GM18868 (cell line): ENCODE measurements around the gene DIS3L2.
"Not testable (repeated sequence)": the region's sequence is repeated elsewhere in the genome, so short reads cannot be mapped to it uniquely, and the experiment has no call there.

ENCODE experiments used
- ATAC-seq: cut with Tn5 transposase; IDR thresholded peaks from one replicate; pipeline ENCODE4 v1.9.1; 2021; ENCODE audit warnings: mild to moderate bottlenecking, moderate library complexity; ENCODE audit not compliant: unreplicated experiment

Gene DIS3L2

DNA sequence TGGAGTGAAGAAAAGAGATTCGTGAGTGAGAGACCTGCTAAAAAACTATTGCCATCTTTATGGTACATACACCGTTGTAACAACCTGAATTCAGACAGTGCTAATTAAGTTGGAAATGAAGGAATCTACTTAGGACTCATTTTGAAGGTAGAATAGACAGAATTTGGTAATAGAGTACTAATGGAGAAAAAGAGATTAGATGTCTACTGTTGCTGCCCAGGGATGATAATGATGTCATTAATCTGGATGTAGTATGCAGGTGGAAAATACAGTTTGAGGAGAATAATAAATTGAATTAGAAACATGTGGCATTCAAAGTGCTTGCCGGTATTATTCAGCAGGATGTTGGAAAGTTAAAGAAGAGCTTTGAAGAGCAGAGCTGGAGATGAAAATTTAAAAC lies 44.7 kb downstream of the DIS3L2 start:
- no peak for ATAC-seq

- ATAC-seq = no peak
Observed at GRCh38 chr2:232008907-232009638, 47.6 kb downstream of the DIS3L2 start.

- ATAC-seq = no peak
Observed at GRCh38 chr2:232009639-232010274, 48.2 kb downstream of the DIS3L2 start.

DNA sequence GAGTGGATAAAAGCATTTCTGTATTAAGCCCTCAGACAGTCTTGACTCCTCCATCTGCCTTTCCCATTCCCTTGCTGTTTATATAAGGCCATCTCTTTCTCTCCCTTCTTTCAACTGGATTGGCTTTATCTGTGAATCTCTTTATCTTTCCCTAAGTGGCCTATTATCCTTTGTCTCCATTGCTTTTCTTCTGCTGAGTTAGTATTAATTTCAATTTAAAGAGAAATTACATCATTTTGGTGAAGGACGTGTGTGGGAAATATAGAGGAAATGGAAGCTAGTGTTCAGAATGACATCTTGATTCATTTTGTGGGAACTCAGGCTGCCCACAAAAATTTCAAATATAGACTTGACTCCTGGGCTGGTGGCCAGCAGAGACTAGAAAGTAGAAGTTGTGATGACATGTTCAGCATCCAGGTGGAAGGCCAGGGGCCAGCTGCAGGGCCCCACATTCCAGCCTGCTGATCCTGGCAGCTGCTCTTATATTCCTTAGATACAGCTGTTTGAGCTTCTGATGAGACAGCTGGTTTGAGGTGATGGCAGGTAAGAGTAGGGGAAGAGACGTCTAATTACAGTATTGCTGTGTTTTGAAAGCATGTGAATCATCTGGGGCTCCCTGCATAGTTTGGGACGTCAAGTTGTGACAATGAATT lies 52.3 kb downstream of the DIS3L2 start:
- no peak for ATAC-seq

DNA sequence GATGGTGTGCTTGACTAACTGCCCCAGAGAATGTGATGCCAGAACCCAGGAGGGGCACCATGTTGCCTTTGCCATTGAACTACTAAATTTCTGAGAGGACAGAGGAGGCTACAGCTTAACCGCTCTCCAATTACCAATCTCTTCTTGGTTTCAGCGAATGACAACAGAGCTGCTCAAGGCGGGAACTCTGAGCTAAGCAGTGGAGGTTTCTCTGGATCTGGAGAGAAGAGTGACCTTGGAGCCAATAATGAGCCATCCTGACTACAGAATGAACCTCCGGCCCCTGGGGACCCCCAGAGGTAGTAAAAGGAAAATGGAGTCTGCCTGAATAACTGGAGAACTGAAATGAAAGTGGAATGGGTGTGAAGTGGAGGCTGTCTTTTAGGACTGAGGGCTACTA lies 53.2 kb downstream of the DIS3L2 start:
- ATAC-seq = no peak

- ATAC-seq = no peak
Observed at GRCh38 chr2:232018181-232018580, 56.7 kb downstream of the DIS3L2 start.

DNA sequence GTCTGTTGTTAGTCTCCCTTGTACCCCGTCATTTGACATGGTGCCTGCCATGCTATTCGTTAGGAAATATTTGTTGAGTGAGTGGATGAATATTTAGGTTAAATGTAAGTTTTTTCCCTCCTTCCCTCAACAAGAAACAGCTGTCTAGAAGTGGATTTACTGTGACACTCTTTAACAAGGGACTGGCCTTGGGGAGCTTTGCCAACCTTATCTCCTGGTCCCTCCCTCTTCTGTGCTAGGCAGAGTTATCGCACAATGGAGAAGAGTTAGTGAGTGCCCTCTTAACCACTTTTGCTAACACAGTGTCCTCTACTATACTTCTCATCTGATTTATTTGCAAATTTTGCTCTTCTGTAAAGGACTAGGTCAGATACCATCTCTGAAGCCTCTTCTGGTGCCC lies 61.2 kb downstream of the DIS3L2 start:
- no peak for ATAC-seq

DNA sequence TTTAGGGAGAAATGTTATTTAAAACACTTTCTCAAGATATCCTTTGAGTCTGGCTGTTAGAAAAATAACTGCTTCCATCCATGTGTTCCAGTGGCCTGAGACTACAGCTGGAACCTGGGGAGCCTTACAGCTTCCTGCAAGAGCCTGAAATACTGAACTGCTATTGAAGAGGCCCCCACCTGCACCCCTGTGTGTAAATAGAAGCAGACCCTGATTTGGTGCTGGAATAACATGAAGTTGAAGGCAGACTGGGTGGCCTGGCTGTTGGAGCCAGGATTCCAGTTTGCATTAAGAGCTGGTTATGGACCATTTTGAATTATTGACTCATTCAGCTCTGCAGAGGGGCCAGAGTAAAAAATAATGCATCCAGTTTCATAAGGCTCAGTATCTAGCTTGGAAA lies 61.9 kb downstream of the DIS3L2 start:
- no peak for ATAC-seq

DNA sequence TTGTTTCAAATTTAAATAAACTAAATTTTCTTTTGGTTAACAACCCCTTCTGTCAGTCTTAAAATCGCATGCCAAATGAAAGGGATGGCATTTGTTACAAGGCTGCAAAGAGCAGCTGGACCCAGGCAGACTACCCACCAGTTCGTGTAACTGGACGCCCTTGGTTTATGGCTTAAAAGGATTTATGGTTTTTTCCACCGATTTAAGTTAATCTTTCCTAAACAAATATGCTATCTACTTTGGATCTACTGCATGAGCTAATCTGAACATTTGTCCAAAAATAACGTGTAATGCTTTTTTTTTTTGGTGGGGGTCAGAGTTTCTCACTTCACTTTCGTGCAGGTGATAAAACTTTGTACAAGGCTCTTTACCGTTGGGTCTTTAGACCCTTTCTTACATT lies 62.9 kb downstream of the DIS3L2 start:
- no peak for ATAC-seq

DNA sequence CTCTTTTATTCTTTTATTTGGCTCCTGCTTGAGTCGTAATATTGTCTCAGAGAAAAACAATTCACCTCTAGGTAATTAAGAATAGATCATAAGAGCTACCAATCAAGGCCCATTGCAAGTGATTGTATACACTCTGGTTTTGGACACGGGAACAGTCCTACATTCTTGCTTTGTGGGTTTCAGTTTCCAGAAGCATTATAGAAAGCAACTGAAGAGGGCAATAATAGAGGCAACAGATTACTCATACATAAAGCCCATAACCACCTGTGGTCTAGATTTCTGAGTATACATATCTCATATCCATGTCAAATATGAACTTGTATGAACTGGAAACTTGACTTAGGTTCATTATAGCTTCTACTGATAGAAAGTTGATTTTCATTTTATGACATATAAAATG lies 65.4 kb downstream of the DIS3L2 start:
- ATAC-seq = peak; percentile 99

DNA sequence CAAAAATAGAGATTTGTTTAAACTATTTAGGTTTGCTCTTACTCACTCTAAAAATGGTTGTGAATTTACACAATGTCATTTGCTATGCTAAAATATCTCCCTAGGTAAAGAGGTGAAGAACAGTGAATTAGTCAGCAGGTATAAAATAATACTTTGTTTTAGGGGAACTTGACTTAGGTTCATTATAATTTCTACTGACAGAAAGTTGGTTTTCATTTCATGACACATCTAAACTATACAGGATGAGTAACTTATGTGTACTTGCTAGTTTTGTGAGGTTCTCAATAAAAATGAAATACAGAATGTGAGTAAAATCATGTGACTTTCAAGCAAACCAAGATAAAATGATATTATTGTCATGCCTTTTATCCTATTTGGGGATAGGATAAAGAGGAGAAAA lies 66.0 kb downstream of the DIS3L2 start:
- no peak for ATAC-seq

DNA sequence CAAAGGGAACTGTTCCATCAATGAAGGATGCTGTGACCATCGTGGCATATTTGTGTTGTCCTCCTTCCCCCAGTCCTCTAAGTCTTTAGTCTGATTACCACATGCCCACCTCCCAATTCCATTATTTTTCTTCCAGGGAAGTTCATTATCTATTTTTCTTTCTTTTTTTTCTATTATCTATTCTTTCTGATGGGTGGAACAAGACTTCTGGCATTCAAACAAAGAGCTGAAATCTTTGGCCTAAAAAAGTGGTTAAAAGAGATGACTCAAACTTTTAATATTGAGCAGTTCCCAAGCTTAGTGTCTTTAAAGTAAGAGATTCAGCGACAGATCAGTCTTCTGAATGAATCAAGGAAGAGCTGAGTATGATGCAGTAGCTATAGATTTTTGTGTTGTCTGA lies 66.6 kb downstream of the DIS3L2 start:
- no peak for ATAC-seq

DNA sequence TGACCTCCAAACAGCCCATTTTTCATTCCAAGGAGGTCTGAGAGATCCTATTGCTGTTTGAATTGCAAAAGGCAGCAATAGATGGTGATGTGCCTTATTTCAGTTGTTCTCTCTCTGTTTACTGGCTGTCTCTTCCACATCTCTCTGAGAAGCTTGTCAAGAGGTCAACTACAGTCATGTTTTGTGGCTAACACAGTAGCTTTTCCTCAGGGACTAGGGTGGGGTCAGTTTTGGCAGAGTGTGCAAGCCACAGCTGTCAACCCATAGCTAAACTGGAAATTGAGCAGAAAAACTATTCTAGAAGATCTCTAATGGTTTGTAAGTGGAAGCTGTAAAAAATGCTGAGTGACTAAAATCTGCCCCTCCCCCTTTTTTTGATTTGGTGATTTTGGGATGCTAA lies 67.1 kb downstream of the DIS3L2 start:
- no peak for ATAC-seq

GRCh38 chr2:232029346-232029745 lies 67.8 kb downstream of the DIS3L2 start:
- no peak for ATAC-seq

GRCh38 chr2:232030229-232030628 lies 68.7 kb downstream of the DIS3L2 start:
- no peak for ATAC-seq

DNA sequence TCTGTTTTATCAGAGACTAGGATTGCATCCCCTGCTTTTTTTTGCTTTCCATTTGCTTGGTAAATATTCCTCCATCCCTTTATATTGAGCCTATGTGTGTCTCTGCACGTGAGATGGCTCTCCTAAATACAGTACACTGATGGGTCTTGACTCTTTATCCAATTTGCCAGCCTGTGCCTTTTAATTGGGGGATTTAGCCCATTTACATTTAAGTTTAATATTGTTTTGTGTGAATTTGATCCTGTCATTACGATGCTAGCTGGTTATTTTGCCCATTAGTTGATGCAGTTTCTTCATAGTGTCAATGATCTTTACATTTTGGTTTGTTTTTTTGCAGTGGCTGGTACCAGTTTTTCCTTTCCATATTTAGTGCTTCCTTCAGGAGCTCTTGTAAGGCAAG lies 73.8 kb downstream of the DIS3L2 start:
- not testable (repeated sequence) for ATAC-seq

- not testable (repeated sequence) for ATAC-seq
Observed at GRCh38 chr2:232036876-232037275, 75.4 kb downstream of the DIS3L2 start.

DNA sequence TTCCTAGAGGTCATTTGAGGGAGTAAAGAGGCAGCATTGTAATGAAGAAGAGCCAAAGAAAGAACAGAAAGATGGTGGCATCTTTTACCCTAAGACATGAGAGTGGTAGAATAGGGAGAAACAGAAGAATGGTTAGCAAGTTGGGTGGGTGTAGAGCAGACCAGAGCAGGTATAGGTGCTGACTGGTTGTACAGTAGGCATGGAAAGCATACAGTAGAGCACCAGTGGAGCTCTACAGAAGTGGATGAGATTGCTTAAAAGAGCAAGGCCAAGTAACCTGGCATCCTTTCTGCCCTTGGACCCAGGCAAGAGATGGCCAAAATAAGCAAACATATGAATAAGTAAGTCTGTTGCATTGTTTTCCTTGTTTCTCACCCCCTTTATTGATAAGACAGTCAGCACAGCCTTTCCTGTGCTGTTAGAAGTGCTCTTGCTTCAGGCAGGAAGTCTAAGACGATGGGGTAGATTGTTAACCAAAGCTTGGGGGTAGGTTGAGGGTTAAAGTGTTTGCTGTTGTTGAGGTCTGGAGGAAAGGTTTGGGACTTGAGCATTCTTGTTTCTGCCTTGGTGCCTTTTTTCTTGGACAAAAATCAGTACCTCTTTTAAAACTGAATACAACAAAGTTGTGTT lies 76.9 kb downstream of the DIS3L2 start:
- no peak for ATAC-seq

- ATAC-seq = no peak
Observed at GRCh38 chr2:232038881-232039485, 77.5 kb downstream of the DIS3L2 start.

DNA sequence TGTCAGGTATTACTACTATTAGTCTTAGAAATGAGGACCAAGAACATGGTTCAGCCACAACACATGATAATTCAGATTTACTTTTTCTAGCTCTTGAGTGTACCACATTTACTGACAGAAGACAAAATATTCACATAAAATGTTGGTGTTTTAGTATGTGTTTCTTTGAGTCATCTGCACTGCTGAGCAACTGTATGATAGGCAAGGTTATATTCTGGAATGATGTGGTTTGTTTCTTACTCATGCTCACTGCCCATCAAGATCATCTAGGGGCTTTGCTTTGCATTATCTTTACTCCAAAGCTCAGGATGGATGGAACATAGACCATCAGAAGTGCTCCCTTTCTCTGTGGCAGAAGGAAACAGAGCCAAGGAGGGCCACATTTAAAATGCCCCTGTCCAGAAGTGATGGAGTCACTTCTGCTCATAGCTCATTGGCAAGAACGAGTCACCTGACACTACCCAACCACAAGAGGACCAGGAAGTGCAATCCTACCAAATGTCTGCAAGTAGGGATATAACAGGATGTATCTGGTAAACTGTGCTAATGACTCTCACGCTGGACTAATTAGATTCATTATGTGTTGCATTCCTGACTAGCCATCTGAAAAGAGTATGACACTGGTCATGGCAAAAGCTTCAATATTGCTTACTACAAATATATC lies 81.5 kb downstream of the DIS3L2 start:
- ATAC-seq = no peak

- no peak for ATAC-seq
Observed at GRCh38 chr2:232043966-232044365, 82.5 kb downstream of the DIS3L2 start.
